SK-N-SH treated with all-trans-retinoic acid at 6 μM for 48 hours (cell line): ENCODE measurements around the gene ZNF146.

Experiments
- ARNTL ChIP-seq: fragments of 450-650 bp; formaldehyde crosslinking; IDR thresholded peaks from 2 replicates; pipeline ENCODE4 v1.5.0; 2020; ENCODE audit warnings: low read depth, mild to moderate bottlenecking, moderate library complexity, borderline replicate concordance
- BACH2 ChIP-seq: fragments of 250-450 bp; sonication (Bioruptor Pico); IDR thresholded peaks from 2 replicates; pipeline ENCODE4 v1.9.0; 2021; ENCODE audit warnings: mild to moderate bottlenecking, borderline replicate concordance
- ZNF8 ChIP-seq: fragments of 450-650 bp; formaldehyde crosslinking; IDR thresholded peaks from 2 replicates; pipeline ENCODE4 v1.5.0; 2020; ENCODE audit warnings: mild to moderate bottlenecking, moderate library complexity
- TF ChIP-seq, protein P1 (sequence below): fragments of 250-450 bp; sonication (Bioruptor Pico); IDR thresholded peaks from 2 replicates; pipeline ENCODE4 v1.5.1; 2021; ENCODE audit warnings: mild to moderate bottlenecking, moderate library complexity

GRCh38 chr19:36258028-36258875 lies 43.3 kb downstream of the ZNF146 start:
- TF ChIP-seq, protein P1, sequence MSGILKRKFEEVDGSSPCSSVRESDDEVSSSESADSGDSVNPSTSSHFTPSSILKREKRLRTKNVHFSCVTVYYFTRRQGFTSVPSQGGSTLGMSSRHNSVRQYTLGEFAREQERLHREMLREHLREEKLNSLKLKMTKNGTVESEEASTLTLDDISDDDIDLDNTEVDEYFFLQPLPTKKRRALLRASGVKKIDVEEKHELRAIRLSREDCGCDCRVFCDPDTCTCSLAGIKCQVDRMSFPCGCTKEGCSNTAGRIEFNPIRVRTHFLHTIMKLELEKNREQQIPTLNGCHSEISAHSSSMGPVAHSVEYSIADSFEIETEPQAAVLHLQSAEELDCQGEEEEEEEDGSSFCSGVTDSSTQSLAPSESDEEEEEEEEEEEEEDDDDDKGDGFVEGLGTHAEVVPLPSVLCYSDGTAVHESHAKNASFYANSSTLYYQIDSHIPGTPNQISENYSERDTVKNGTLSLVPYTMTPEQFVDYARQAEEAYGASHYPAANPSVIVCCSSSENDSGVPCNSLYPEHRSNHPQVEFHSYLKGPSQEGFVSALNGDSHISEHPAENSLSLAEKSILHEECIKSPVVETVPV, result no peak
- TF ChIP-seq ZNF8 (CRISPR knock-in tag), result no peak
- TF ChIP-seq ARNTL, result no peak
- TF ChIP-seq BACH2 (CRISPR knock-in tag), result no peak
